ENCODE data around the gene CNTNAP5. TPM values are rescaled to one million over a fixed set of nuclear protein-coding genes. Genes with fewer than 3 reads are reported as not detected.

The CNTNAP5 gene
- total RNA-seq, 2 donors from 2014 or later: not detected

- no peak overlapping the region for H3K27ac ChIP-seq
- no peaks in the 10 kb centered on the region for H3K27me3 ChIP-seq (replicated peaks; ENCODE audit: insufficient read depth)
- H3K9me3 ChIP-seq: no peaks in the 10 kb centered on the region
- TF ChIP-seq, protein P1, sequence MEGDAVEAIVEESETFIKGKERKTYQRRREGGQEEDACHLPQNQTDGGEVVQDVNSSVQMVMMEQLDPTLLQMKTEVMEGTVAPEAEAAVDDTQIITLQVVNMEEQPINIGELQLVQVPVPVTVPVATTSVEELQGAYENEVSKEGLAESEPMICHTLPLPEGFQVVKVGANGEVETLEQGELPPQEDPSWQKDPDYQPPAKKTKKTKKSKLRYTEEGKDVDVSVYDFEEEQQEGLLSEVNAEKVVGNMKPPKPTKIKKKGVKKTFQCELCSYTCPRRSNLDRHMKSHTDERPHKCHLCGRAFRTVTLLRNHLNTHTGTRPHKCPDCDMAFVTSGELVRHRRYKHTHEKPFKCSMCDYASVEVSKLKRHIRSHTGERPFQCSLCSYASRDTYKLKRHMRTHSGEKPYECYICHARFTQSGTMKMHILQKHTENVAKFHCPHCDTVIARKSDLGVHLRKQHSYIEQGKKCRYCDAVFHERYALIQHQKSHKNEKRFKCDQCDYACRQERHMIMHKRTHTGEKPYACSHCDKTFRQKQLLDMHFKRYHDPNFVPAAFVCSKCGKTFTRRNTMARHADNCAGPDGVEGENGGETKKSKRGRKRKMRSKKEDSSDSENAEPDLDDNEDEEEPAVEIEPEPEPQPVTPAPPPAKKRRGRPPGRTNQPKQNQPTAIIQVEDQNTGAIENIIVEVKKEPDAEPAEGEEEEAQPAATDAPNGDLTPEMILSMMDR (IDR thresholded peaks at IDR 0.05): no peak
- H3K4me1 ChIP-seq (ENCODE audit: control insufficient read depth in 1 of 2, low read depth in 2 of 2): no peaks in the 10 kb centered on the region
- no peak overlapping the region for H3K4me3 ChIP-seq
- ATAC-seq (ENCODE audit: insufficient number of reproducible peaks, low FRiP score, low read depth): no peak
- DNase-seq (ENCODE audit: low spot score): no peak
- no peaks in the 10 kb centered on the region for H3K36me3 ChIP-seq
Measured at GRCh38 chr2:124639524-124639923, 614.4 kb downstream of the CNTNAP5 start.

- H3K27me3 ChIP-seq (replicated peaks; ENCODE audit: insufficient read depth): no peaks in the 10 kb centered on the region
- no peak overlapping the region for H3K27ac ChIP-seq
- TF ChIP-seq, protein P1 (IDR thresholded peaks at IDR 0.05): no peak
- no peaks in the 10 kb centered on the region for H3K4me1 ChIP-seq (ENCODE audit: control insufficient read depth in 1 of 2, low read depth in 2 of 2)
- DNase-seq (ENCODE audit: low spot score) (no peak), ATAC-seq (ENCODE audit: insufficient number of reproducible peaks, low FRiP score, low read depth) (no peak)
- H3K4me3 ChIP-seq: no peak overlapping the region
- no peaks in the 10 kb centered on the region for H3K9me3 ChIP-seq
- H3K36me3 ChIP-seq: no peaks in the 10 kb centered on the region
Measured at GRCh38 chr2:124640221-124640750, 615.2 kb downstream of the CNTNAP5 start.

DNA sequence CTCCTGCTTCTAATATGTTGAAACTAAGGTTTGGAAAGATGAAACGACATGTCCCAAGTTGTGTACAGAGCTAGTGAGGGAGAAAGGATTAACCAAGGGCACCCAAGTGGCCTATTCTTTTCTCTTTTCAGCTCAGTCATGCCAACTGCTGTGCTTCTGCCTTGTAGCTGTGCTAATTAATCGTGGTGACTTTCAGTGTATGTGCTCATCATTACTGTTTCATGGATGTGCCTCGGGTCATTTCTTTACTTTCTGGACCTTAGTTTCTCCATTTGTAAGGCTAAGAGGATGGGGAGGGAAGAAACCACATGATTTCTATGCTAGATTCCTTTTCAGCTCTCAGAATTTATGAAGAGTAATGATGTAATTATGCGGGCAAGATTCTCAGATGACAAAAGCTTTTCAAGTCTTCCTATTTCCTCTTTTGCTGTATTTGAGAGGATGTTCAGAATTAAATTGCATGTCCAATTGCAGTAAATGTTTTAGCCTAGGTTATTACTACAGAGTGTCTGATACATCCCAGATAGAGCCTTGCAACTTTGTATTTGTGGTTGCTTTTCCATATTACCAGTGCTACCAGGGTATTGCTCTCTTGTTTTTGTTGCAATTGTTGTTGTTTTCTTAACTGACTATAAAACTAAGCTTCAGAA is 621.2 kb downstream of the CNTNAP5 start:
- Histone ChIP-seq H3K27me3 (replicated peaks; ENCODE audit: insufficient read depth) (no peaks in the 10 kb centered on the region), H3K36me3 (no peaks in the 10 kb centered on the region), H3K27ac (no peak overlapping the region), H3K4me3 (no peak overlapping the region), H3K9me3 (no peaks in the 10 kb centered on the region), H3K4me1 (ENCODE audit: control insufficient read depth in 1 of 2, low read depth in 2 of 2) (no peaks in the 10 kb centered on the region)
- DNase-seq (ENCODE audit: low spot score) (no peak), ATAC-seq (ENCODE audit: insufficient number of reproducible peaks, low FRiP score, low read depth) (no peak)
- TF ChIP-seq, protein P1 (IDR thresholded peaks at IDR 0.05): no peak

DNA sequence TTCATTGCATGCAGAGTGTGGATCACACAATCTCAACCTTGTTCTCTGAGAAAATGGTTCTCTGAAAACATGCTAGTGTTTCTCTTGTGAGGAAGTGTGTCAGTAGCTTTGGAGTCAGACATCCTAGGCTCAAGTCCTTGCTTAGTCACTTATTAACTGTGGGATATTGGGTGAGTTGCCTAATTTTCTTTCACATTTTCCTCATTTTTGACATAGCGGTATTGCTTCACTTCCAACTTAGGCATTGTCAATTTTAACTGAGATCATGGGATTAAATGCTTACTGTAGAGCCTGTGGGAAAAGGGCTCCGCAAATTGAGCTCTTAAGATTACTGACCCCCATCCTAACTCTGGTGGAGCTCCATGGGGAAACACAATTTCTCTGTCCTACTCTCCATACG is 622.2 kb downstream of the CNTNAP5 start:
- no peaks in the 10 kb centered on the region for H3K27me3 ChIP-seq (replicated peaks; ENCODE audit: insufficient read depth)
- TF ChIP-seq, protein P1 (IDR thresholded peaks at IDR 0.05): no peak

GRCh38 chr2:124647663-124648062 is 622.6 kb downstream of the CNTNAP5 start:
- DNase-seq (ENCODE audit: low spot score): no peak
- no peak overlapping the region for H3K27ac ChIP-seq
- ATAC-seq (ENCODE audit: insufficient number of reproducible peaks, low FRiP score, low read depth): no peak
- no peaks in the 10 kb centered on the region for H3K27me3 ChIP-seq (replicated peaks; ENCODE audit: insufficient read depth)
- H3K9me3 ChIP-seq: no peaks in the 10 kb centered on the region
- no peaks in the 10 kb centered on the region for H3K4me1 ChIP-seq (ENCODE audit: control insufficient read depth in 1 of 2, low read depth in 2 of 2)
- no peaks in the 10 kb centered on the region for H3K36me3 ChIP-seq
- TF ChIP-seq, protein P1 (IDR thresholded peaks at IDR 0.05): no peak
- H3K4me3 ChIP-seq: no peak overlapping the region

More for the DNA sequence above, 622.2 kb downstream of the CNTNAP5 start:
- Histone ChIP-seq H3K9me3 (no peaks in the 10 kb centered on the region), H3K4me3 (no peak overlapping the region), H3K4me1 (ENCODE audit: control insufficient read depth in 1 of 2, low read depth in 2 of 2) (no peaks in the 10 kb centered on the region), H3K27ac (no peak overlapping the region), H3K36me3 (no peaks in the 10 kb centered on the region)
- DNase-seq (ENCODE audit: low spot score) (no peak), ATAC-seq (ENCODE audit: insufficient number of reproducible peaks, low FRiP score, low read depth) (no peak)
